ENCODE measurements around the gene RNF19B.

The RNF19B gene

DNA sequence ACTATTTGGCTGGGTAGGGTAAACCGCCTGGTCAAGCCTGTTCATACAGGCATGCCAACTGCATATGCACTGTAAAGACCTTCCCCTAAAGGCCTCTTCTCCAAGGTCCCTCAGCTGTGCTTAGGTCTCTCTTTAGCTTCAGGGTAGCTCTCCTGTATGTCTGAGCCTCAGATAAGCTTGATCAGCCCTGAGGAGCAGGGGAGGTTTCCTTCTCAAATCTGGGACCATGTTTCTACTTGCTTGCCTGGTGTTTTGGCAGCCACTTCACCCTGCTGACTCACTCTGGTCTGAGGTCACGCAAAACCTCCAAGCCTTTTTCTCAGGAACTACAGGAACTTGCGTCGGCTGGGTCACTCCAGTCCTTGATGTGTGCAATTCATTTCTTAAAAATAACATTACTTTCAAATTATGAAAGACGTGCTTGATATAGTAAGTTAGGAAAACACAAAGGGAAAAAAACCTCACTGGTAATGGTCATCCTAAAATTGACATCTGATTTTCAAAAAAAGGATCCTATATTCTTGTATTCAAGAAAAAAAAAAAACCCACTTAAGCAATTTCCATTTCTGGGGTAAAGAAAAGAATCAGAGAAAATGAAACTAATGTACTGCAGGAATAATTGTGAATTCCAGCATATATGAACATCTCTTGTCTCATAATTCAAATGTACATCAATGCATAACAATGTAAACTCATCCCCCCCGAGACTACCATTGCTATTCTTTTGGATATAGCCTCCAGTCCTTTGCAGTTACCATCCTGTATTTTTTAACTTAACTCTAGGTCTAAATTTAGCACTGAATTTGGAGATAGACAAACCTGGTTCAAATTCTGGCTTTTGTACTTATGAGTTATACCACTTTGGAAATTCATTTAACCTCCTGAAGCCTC is 24.8 kb upstream of the RNF19B start:
- TF ChIP-seq, protein P1, sequence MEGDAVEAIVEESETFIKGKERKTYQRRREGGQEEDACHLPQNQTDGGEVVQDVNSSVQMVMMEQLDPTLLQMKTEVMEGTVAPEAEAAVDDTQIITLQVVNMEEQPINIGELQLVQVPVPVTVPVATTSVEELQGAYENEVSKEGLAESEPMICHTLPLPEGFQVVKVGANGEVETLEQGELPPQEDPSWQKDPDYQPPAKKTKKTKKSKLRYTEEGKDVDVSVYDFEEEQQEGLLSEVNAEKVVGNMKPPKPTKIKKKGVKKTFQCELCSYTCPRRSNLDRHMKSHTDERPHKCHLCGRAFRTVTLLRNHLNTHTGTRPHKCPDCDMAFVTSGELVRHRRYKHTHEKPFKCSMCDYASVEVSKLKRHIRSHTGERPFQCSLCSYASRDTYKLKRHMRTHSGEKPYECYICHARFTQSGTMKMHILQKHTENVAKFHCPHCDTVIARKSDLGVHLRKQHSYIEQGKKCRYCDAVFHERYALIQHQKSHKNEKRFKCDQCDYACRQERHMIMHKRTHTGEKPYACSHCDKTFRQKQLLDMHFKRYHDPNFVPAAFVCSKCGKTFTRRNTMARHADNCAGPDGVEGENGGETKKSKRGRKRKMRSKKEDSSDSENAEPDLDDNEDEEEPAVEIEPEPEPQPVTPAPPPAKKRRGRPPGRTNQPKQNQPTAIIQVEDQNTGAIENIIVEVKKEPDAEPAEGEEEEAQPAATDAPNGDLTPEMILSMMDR (IDR thresholded peaks at IDR 0.05; ENCODE audit: control extremely low read depth, extremely low read depth, low read depth, missing control alignments) = no peak
- ChIA-PET POLR2A (interaction anchor here (0.6 kb wide), 1 partner anchor 26 kb away, joined by 5 read pairs; no protein-coding TSS in a partner anchor), CTCF (interaction anchor here (0.8 to 4.1 kb wide), 3 partner anchors 9 to 66 kb away, joined by 3 to 11 read pairs (median 6); no protein-coding TSS in a partner anchor)
- no peak for DNase-seq (ENCODE audit: extremely low spot score)

DNA sequence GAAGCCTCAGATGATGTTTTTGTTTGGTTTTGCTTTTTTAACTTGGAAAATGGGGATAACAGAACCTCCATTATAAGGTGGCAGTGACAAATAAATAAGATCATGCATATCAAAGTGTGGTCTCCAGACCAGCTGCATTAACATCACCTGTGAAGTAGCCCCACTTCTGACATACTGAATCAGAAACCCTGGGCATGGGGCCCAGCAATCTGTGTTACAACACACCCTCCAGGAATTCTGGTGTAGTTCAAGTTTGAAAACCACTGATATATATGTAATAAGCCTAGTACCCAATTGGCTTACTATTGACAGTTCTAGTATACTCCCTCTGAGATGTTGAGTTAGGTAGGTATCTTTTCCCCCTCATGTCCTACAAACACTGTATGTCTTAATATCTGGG is 24.1 kb upstream of the RNF19B start:
- TF ChIP-seq, protein P1 (IDR thresholded peaks at IDR 0.05; ENCODE audit: control extremely low read depth, extremely low read depth, low read depth, missing control alignments) = no peak
- ChIA-PET POLR2A (no interaction called here), CTCF (interaction anchor here (0.8 to 4.1 kb wide), 3 partner anchors 10 to 66 kb away, joined by 3 to 11 read pairs (median 6); no protein-coding TSS in a partner anchor)
- no peak for DNase-seq (ENCODE audit: extremely low spot score)

DNA sequence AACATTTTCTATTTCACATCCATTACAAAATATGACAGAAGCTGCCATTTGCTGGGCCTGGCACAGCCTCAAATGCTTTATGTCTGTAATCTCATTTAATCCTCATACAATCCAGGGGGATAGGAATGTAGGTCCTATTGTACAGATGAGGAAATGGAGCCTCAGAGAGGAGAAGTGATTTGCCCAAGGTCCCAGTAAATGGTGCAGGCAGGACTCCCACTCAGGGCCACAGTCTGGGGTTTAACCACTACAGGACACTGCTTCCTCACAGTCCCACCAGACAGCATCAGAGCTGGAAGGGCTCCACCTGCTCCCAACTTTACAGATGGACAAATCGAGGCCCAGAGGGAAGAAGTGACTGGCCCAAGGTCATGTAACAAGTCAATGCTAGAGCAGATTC is 20.6 kb upstream of the RNF19B start:
- POLR2A ChIA-PET = interaction anchor here (1.3 to 1.5 kb wide), 2 partner anchors 21 to 649 kb away, joined by 3 to 8 read pairs; partner anchors contain the start of genes MARCKSL1 and RNF19B
- TF ChIP-seq, protein P1 (IDR thresholded peaks at IDR 0.05; ENCODE audit: control extremely low read depth, extremely low read depth, low read depth, missing control alignments) = no peak
- DNase-seq (ENCODE audit: extremely low spot score) = no peak
- CTCF ChIA-PET = interaction anchor here (0.9 to 1.8 kb wide), 6 partner anchors 8 to 71 kb away, joined by 3 to 10 read pairs (median 4); no protein-coding TSS in a partner anchor

DNA sequence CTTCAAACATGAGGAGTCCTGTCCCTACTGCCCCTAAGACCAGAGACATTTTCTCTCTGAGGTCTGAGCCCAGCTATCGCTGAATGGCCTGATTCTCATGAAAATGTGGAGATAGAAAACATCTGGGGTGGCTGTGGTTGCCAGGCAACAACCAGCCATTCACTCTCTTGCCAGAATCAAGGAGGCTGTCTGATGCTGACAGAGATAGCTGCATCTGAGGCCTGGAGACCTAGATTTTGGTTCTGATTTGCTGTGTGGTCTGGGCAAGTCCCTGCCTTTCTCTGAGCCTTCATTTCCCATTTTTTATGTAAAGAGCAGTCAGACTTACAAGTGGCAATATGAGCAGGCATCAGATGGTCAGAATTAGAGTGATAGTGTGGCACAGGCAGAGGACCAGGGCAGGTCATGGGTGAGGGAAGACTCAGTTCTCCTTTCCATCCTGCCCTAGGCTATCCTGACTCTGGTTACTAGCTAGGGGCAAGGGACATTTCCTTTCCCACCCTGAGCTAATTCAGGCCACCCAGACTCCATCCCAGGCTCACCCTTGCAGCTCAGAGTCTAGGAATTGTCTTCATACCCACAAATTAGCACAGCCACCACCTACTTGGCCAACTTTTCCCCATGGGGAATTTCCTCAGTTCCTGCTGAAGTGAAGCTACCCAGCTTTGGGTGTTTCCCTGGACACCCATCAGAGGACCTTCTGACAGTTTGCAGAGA is 20.0 kb upstream of the RNF19B start:
- ChIA-PET CTCF (interaction anchor here (0.9 to 1.8 kb wide), 5 partner anchors 9 to 72 kb away, joined by 3 to 10 read pairs (median 4); no protein-coding TSS in a partner anchor), POLR2A (interaction anchor here (1.3 to 1.5 kb wide), 2 partner anchors 20 to 648 kb away, joined by 3 to 8 read pairs; partner anchors contain the start of genes MARCKSL1 and RNF19B)
- DNase-seq (ENCODE audit: extremely low spot score) = no peak
- TF ChIP-seq, protein P1 (IDR thresholded peaks at IDR 0.05; ENCODE audit: control extremely low read depth, extremely low read depth, low read depth, missing control alignments) = no peak

DNA sequence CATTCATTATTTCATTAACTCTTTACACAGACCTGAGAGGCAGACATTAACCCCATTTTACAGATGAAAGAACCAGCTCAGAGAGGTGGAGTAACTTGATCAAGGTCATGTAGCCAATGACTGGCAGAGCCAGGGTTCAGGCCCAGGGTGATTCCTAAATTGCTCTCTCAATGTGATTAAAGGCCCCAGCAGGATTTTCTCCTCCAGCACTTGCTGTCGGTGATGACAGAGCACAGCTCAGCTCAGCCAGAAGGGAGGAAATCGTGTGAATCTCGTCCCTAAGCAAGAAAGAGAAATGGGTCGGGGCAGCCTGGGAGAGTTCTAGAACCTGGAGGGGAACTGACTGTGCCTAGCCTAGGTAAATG is 19.5 kb upstream of the RNF19B start:
- TF ChIP-seq, protein P1 (IDR thresholded peaks at IDR 0.05; ENCODE audit: control extremely low read depth, extremely low read depth, low read depth, missing control alignments) = no peak
- DNase-seq (ENCODE audit: extremely low spot score) = no peak
- ChIA-PET CTCF (interaction anchor here (1.4 to 1.8 kb wide), 3 partner anchors 9 to 51 kb away, joined by 3 to 10 read pairs (median 4); no protein-coding TSS in a partner anchor), POLR2A (no interaction called here)

DNA sequence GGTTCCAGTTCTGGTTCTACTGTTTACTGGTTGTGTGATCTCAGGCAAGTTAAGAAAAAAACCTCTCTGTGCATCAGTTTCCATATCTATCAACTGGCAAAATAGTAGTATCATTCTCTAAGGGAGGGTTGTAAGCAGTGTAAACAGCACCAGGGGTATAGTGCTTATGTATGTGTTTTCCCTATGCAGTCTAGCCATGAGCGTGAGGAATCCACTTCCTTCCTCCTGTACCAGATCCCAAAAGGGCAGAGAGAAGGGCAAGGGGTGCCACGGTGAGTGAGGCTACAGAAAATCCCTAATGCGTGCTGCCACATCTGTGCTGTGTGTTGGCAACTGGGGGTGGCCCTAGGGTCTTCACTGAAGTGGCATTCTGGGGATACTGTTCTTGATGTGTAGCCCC is 18.4 kb upstream of the RNF19B start:
- CTCF ChIA-PET = interaction anchor here (1.5 kb wide), 1 partner anchor 22 kb away, joined by 3 read pairs; no protein-coding TSS in a partner anchor
- no peak for DNase-seq (ENCODE audit: extremely low spot score)
- TF ChIP-seq, protein P1 (IDR thresholded peaks at IDR 0.05; ENCODE audit: control extremely low read depth, extremely low read depth, low read depth, missing control alignments) = no peak
- POLR2A ChIA-PET = no interaction called here

Measured in GM10248 (cell line).